HepG2 (cell line): Measurements from ENCODE around the gene ALDH1A1. TPM values are rescaled to one million over a fixed set of nuclear protein-coding genes. Genes with fewer than 3 reads are reported as not detected.
A peak's percentile ranks its signal among the peaks of the same experiment; 100 is the strongest.

ENCODE experiments used
- ATAC-seq: fragments of 200-7000 bp; cut with Tn5 transposase; 3 replicates; pipeline ENCODE4 v1.9.1; 2020; ENCODE audit warnings: mild to moderate bottlenecking, moderate library complexity
- BruUV-seq: library from RNA; stranded (reverse); fragments of 400-500 nt; replicated peaks from 2 replicates; lab custom pipeline; 2021; lab: Mats Ljungman, UMichigan
- CTCF ChIA-PET: fragments of 300-600 bp; formaldehyde crosslinking; extraction: SDS; loops from one replicate; lab custom pipeline; 2021; ENCODE audit warnings: low total read pairs, inconsistent platforms, low intra/inter-chr PET ratio; lab: Yijun Ruan, JAX
- POLR2A ChIA-PET: fragments of 350-600 bp; sonication (Branson Sonifier 250); formaldehyde crosslinking; loops from one replicate; lab custom pipeline; 2020; ENCODE audit warnings: antibody characterized with exemption, inconsistent platforms; lab: Yijun Ruan, JAX
- DNase-seq: peaks from one replicate; pipeline ENCODE4 v3.0.0-alpha.2; 2015; ENCODE audit warnings: low spot score
- FAIRE-seq: peaks from 3 replicates; lab custom pipeline; 2011; peaks lifted over from hg19 to GRCh38; lab: Jason Lieb, UNC
- H2AFZ ChIP-seq: one replicate; pipeline ENCODE4 v1.6.1; 2011; ENCODE audit warnings: low read length, inconsistent platforms
- H3K27ac ChIP-seq: fragments of 300-600 bp; 3 replicates; pipeline ENCODE4 v1.8.0; 2011; ENCODE audit warnings: mixed run types, mild to moderate bottlenecking, mixed read lengths, low read length, inconsistent platforms; ENCODE audit not compliant: insufficient read depth; ENCODE audit errors: extremely low read length
- H3K27me3 ChIP-seq, 2 experiments: fragments of 200-600 bp in 1 of 2; 2 replicates in 1 of 2; 3 replicates in 1 of 2; pipeline versions ENCODE4 v1.6.0 to v1.8.0; 2011; ENCODE audit warnings: low read length in 2 of 2, mild to moderate bottlenecking in 2 of 2, moderate library complexity in 2 of 2, inconsistent platforms in 1 of 2; ENCODE audit not compliant: insufficient read depth in 2 of 2, control insufficient read depth in 1 of 2
- H3K36me3 ChIP-seq, 2 experiments: fragments of 200-600 bp in 1 of 2; replicated peaks in 1 of 2; 2 replicates in 1 of 2; 3 replicates in 1 of 2; pipeline versions ENCODE4 v1.5.1 to v1.8.0; 2011; ENCODE audit warnings: low read length in 2 of 2, inconsistent platforms in 1 of 2; ENCODE audit not compliant: insufficient read depth in 2 of 2, control insufficient read depth in 1 of 2
- H3K4me1 ChIP-seq: 2 replicates; pipeline ENCODE4 v1.5.1; 2012; ENCODE audit warnings: low read length, inconsistent platforms; ENCODE audit not compliant: insufficient read depth
- H3K4me2 ChIP-seq: 2 replicates; pipeline ENCODE4 v1.6.0; 2011; ENCODE audit warnings: low read depth, low read length, inconsistent platforms
- H3K4me3 ChIP-seq, 3 experiments: fragments of 200-600 bp in 1 of 3; sonication (generic), shearing (Covaris generic) in 1 of 3; replicated peaks in 1 of 3; 2 replicates each; pipeline ENCODE4 v1.5.1; 2011 to 2016; ENCODE audit warnings: low read length in 3 of 3, inconsistent platforms in 2 of 3, low read depth in 2 of 3, mild to moderate bottlenecking in 2 of 3, control low read depth in 1 of 3, mixed read lengths in 1 of 3; ENCODE audit not compliant: insufficient read depth in 1 of 3
- H3K79me2 ChIP-seq: one replicate; pipeline ENCODE4 v1.6.1; 2011; ENCODE audit warnings: low read length, inconsistent platforms; ENCODE audit not compliant: insufficient read depth
- H3K9ac ChIP-seq: 2 replicates; pipeline ENCODE4 v1.6.0; 2011; ENCODE audit warnings: mild to moderate bottlenecking, low read depth, low read length, inconsistent platforms; ENCODE audit not compliant: insufficient read depth
- H3K9me3 ChIP-seq: 2 replicates; pipeline ENCODE4 v1.5.1; 2012; ENCODE audit warnings: mild to moderate bottlenecking, low read length
- H4K20me1 ChIP-seq: 2 replicates; pipeline ENCODE4 v1.6.0; 2011; ENCODE audit warnings: inconsistent platforms, mild to moderate bottlenecking, low read length, moderate library complexity; ENCODE audit not compliant: insufficient read depth
- ARHGAP35 ChIP-seq: sonication (generic); formaldehyde crosslinking; IDR thresholded peaks from 2 replicates; pipeline ENCODE4 v1.9.0; 2022; ENCODE audit warnings: mild to moderate bottlenecking, inconsistent platforms, moderate library complexity, missing genetic modification reagents, borderline replicate concordance
- RARG ChIP-seq: sonication (generic); formaldehyde crosslinking; IDR thresholded peaks from 2 replicates; pipeline ENCODE4 v1.4.0; 2020; ENCODE audit warnings: low read depth, mild to moderate bottlenecking, missing genetic modification reagents
- ZNF253 ChIP-seq: sonication (generic); formaldehyde crosslinking; IDR thresholded peaks from 2 replicates; pipeline ENCODE4 v1.8.0; 2022; ENCODE audit warnings: mild to moderate bottlenecking, missing genetic modification reagents, borderline replicate concordance
- WGBS: methylation state at CpG from one replicate; pipeline ENCODE4 v1.1.6; 2017; ENCODE audit warnings: low lambda C conversion rate; 5-methylcytosine and 5-hydroxymethylcytosine counted together
- in situ Hi-C: cut with HindIII; loops from 2 replicates; pipeline ENCODE4 v1.10.0; 2017; ENCODE audit warnings: low pct_unique_long_range_greater_than_20kb; ENCODE audit not compliant: extremely low pct_ligation_motif_present
- intact Hi-C: fragments of 100-400 bp; cut with micrococcal nuclease; formaldehyde crosslinking; loops from one replicate; pipeline ENCODE4 v1.10.0; 2022; ENCODE audit not compliant: unreplicated experiment
- polyA plus RNA-seq, 8 experiments: library from polyadenylated mRNA; depleted of rRNA in 3 of 8; stranded (reverse) in 7 of 8; unstranded in 1 of 8; fragments of >200 nt; fragmentation: Illumina TruSeq in 4 of 8; extraction: Trizol in 4 of 8; gene quantifications; 2 replicates each; pipeline versions ENCODE4 v1.2.1 to v1.2.3, GENCODE V29; 2011 to 2016; ENCODE audit warnings: low read depth in 4 of 8, missing spikeins in 1 of 8, mixed read lengths in 1 of 8; ENCODE audit not compliant: insufficient read depth in 1 of 8
- total RNA-seq, 5 experiments: library from RNA; depleted of rRNA; stranded (reverse); fragments of >200 nt; fragmentation: Illumina TruSeq; extraction: Trizol; gene quantifications; 2 replicates each; pipeline ENCODE4 v1.2.3, GENCODE V29; 2016; ENCODE audit warnings: low read depth in 1 of 5
- TF ChIP-seq, protein P1 (sequence below), 2 experiments: sonication (generic) in 1 of 2; formaldehyde crosslinking in 1 of 2; IDR thresholded peaks; 2 replicates each; pipeline versions ENCODE4 v1.5.1 to v1.6.1; 2011 to 2020; ENCODE audit warnings: borderline replicate concordance in 1 of 2, low read depth in 1 of 2, low read length in 1 of 2, mild to moderate bottlenecking in 1 of 2, missing genetic modification reagents in 1 of 2, moderate library complexity in 1 of 2
- TF ChIP-seq, protein P2 (sequence below): sonication (generic); formaldehyde crosslinking; IDR thresholded peaks from 2 replicates; pipeline ENCODE4 v1.4.0; 2020; ENCODE audit warnings: missing genetic modification reagents, borderline replicate concordance

ALDH1A1 gene
- total and polyA plus RNA-seq, 2 of the 13 experiments (the other 11 are each of a cell fraction or from before 2014, with no cell fraction given): 88.2 to 439 TPM

- CTCF ChIA-PET: no interaction called here
These were observed 32.1 kb upstream of the ALDH1A1 start for GRCh38 chr9:72984991-72985390.

More at GRCh38 chr9:72984991-72985390, 32.1 kb upstream of the ALDH1A1 start:
- Histone ChIP-seq H3K9me3 (no peaks in the 10 kb centered on the region), H2AFZ (no peak overlapping the region), H3K4me3 (no peak overlapping the region), H3K9ac (no peak overlapping the region), H3K36me3 (no peaks in the 10 kb centered on the region), H3K79me2 (no peaks in the 10 kb centered on the region), H3K27me3 (no peaks in the 10 kb centered on the region), H3K27ac (peak overlapping the region; percentile 99), H3K4me1 (peaks cover 64% of the 10 kb centered on the region), H3K4me2 (no peak overlapping the region), H4K20me1 (no peaks in the 10 kb centered on the region)
- ATAC-seq (no peak), FAIRE-seq (no peak), DNase-seq (no peak)
- WGBS: 98% methylated on average over 3 of the region's 3 CpGs
- in situ Hi-C loops (no loop called here), intact Hi-C loops (no loop called here)
- POLR2A ChIA-PET: interaction anchor here (1.2 kb wide), 1 partner anchor 20 kb away, joined by 3 read pairs; no protein-coding TSS in a partner anchor
- no TSS peak for BruUV-seq
- no peak for TF ChIP-seq RARG
- no peak for TF ChIP-seq ZNF253 (CRISPR knock-in tag)
- no peak for TF ChIP-seq ARHGAP35 (CRISPR knock-in tag)
- TF ChIP-seq, protein P1, sequence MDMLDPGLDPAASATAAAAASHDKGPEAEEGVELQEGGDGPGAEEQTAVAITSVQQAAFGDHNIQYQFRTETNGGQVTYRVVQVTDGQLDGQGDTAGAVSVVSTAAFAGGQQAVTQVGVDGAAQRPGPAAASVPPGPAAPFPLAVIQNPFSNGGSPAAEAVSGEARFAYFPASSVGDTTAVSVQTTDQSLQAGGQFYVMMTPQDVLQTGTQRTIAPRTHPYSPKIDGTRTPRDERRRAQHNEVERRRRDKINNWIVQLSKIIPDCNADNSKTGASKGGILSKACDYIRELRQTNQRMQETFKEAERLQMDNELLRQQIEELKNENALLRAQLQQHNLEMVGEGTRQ (IDR thresholded peaks at IDR 0.05; ENCODE audit: low read depth, low read length): no peak
- TF ChIP-seq, protein P1 (CRISPR knock-in tag; IDR thresholded peaks at IDR 0.05; ENCODE audit: borderline replicate concordance): no peak
- TF ChIP-seq, protein P2, sequence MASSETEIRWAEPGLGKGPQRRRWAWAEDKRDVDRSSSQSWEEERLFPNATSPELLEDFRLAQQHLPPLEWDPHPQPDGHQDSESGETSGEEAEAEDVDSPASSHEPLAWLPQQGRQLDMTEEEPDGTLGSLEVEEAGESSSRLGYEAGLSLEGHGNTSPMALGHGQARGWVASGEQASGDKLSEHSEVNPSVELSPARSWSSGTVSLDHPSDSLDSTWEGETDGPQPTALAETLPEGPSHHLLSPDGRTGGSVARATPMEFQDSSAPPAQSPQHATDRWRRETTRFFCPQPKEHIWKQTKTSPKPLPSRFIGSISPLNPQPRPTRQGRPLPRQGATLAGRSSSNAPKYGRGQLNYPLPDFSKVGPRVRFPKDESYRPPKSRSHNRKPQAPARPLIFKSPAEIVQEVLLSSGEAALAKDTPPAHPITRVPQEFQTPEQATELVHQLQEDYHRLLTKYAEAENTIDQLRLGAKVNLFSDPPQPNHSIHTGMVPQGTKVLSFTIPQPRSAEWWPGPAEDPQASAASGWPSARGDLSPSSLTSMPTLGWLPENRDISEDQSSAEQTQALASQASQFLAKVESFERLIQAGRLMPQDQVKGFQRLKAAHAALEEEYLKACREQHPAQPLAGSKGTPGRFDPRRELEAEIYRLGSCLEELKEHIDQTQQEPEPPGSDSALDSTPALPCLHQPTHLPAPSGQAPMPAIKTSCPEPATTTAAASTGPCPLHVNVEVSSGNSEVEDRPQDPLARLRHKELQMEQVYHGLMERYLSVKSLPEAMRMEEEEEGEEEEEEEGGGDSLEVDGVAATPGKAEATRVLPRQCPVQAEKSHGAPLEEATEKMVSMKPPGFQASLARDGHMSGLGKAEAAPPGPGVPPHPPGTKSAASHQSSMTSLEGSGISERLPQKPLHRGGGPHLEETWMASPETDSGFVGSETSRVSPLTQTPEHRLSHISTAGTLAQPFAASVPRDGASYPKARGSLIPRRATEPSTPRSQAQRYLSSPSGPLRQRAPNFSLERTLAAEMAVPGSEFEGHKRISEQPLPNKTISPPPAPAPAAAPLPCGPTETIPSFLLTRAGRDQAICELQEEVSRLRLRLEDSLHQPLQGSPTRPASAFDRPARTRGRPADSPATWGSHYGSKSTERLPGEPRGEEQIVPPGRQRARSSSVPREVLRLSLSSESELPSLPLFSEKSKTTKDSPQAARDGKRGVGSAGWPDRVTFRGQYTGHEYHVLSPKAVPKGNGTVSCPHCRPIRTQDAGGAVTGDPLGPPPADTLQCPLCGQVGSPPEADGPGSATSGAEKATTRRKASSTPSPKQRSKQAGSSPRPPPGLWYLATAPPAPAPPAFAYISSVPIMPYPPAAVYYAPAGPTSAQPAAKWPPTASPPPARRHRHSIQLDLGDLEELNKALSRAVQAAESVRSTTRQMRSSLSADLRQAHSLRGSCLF (CRISPR knock-in tag): 0 out of 2 replicates have a peak, but pooled peaks have one; percentile 33
